T-helper 22 cell (primary cell): ENCODE measurements around the gene RNPEP.
"Not testable (repeated sequence)": the region's sequence is repeated elsewhere in the genome, so short reads cannot be mapped to it uniquely, and the experiment has no call there.

Experiments used
- DNase-seq: peaks from one replicate; pipeline ENCODE4 v3.0.0-alpha.2; 2020; ENCODE audit warnings: low read depth

The RNPEP gene

DNA sequence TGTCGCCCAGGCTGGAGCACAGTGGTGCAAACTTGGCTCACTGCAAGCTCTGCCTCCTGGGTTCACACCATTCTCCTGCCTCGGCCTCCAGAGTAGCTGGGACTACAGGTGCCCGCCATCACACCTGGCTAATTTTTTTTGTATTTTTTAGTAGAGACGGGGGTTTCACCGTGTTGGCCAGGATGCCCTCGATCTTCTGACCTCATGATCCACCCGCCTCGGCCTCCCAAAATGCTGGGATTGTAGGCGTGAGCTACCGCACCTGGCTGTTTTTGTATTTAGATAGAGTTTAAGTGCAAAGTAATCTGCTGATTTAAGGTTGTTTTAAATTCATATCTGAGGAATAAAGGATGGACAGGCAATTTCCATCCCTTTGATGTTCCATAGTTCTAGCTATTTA is 20.1 kb upstream of the RNPEP start:
- DNase-seq, result not testable (repeated sequence)

DNA sequence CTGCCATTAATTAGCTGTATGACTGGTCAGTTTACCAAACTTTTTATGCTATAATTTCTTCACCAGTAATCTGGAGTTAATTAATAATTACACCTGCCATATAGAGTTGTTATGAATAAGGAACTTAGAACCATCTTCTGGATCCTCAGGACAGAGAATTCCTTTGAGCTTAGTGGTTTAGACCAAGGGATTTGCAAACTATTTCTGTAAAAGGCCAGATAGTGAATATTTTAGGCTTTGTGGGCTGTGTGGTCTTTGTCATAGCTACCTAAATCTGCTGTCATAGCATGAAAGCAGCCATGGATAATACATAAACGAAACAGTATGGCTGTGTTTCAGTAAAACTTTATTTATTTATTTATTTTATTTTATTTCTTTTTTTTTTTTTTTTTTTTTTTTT is 18.2 kb upstream of the RNPEP start:
- DNase-seq, result no peak

DNA sequence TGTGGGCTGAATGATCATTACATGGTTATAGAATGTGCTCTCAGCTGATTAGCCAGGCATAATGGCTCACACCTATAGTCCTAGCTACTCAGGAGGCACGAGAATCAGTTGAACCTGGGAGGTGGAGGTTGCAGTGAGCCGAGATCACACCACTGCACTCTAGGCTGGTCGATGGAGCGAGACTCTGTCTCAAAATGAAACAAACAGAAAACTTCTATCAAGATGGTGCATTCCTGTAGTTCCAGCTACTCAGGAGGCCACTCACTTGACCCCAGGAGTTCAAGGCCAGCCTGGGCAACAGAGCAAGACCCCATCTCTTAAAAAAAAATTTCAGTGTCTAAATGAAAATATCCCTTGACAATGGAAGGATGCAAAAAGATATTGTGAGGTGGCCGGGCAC is 16.3 kb upstream of the RNPEP start:
- DNase-seq, result no peak

DNA sequence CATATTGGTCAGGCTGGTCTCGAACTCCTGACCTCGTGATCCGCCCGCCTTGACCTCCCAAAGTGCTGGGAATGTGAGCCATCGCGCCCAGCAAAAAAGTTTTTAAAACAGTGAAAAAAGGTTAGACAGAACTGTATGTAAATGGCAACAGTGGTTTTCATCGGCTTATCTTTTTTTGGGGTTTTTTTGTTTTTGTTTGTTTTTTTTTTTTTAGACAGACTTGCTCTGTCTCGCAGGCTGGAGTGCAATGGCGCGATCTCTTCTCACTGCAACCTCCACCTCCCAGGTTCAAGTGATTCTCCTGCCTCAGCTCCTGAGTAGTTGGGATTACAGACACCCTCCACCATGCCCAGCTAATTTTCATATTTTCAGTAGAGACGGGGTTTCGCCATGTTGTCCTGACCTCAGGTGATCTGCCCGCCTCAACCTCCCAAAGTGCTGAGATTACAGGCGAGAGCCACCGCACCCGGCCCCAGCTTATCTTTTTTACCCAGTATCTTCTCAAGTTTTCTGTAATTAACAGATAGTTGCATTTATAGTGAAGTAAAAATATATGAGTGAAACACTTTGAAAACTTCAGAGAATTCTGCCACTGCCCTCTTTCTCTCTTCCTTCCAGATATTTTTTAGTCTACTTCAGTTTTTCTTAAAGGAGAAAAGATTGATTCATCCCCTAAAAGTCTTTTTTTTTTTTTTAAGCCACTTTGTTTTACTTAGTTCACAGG is 14.1 kb upstream of the RNPEP start:
- DNase-seq, result no peak

DNA sequence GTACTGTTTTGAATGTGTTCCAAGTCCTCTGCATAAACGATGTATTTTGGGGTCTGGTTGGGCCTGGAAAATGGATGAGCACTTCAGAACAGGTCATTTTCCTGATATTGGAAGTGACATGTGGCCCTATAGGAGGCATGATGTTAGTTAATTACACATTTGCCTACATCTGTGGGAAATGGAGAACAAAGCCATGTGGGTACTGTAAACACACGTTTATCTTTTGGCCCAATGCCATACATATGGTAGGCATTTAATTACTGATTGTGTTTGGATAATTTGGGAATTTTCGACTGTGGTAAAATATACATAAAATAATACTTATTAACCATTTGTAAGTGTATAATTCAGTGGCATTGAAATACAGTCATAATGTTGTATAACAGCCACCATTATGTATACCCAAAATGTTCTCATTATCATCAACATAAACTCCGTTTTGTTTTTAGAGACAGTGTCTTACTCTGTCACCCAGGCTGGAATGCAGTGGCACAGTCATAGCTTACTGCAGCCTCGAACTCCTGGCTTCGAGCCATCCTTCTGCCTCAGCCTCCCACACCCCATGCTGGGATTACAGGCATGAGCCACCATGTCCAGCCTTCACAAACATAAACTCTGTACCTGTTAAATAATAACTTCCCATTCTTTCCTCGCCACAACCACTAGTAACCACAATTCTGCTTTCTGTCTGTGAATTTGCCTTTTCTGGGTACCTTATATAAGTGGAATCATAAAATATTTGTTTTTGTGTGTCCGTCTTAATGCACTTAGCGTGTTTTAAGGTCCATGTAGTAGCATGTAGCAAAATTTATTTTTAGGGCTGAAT is 11.9 kb upstream of the RNPEP start:
- no peak for DNase-seq

DNA sequence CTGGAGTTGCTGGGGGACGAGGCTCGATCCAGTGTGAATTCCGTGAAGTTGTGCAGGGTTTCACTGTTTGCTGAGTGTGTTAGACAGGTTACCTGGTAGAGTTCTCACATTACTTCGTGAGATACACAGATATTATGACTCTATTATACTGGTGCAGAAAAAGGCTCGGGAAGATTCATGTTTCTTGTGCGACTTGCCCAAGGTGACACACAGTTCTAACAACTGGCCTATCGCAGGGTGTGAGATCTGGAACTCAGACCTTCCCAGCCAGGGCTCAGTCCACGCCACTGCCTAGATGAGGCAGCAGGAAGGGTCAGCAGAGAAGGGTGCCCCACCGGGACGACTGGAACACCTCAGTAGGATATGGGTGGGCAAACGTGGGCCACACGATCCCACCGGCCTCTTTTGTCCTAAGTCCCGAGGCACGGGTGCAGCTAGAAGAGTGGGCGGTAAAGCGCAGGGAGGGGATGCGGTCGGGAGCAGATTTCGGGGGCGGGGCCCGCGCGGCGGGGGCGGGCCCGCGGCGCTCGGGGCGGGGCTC is 296 bp upstream of the RNPEP start:
- peak; percentile 30 for DNase-seq

DNA sequence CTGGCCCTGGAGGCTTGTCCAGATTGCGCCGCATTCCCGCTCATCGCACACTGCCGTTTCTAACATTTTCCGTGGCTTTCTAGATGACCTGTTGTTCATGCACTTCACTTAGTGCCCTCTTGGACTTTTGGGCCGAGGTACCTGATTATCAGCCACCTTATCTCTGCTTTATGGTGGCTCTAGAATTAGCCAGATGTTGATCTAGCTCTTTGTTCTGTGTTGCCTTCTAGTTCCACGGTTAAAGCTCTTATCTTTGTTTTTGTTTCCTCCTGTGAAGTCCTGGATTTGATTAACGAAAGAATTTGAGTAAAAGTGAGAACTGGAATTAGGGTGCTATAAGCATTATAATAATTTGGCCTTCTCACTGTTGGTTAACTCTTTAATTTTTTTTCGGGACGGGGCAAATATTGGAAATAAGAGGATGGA is 945 bp downstream of the RNPEP start:
- no peak for DNase-seq

DNA sequence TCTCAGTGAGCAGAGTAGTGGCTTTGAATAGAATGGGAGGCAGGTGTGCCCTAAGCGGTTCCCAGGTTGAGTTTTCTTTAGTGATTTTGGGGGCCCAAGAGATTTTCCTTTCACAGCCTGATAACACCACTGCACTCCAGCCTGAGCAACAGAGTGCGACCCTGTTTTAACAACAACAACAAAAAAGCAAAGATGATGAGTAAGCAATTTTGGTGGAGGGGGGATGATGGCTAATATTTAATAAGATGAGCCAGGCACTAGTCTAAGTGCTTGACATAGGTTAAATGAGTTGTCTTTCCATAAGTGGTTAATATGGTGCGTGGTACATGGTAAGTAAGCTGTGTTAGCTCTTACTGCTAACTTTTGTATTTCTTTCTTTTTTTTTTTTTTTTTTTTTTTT is 2.0 kb downstream of the RNPEP start:
- no peak for DNase-seq

DNA sequence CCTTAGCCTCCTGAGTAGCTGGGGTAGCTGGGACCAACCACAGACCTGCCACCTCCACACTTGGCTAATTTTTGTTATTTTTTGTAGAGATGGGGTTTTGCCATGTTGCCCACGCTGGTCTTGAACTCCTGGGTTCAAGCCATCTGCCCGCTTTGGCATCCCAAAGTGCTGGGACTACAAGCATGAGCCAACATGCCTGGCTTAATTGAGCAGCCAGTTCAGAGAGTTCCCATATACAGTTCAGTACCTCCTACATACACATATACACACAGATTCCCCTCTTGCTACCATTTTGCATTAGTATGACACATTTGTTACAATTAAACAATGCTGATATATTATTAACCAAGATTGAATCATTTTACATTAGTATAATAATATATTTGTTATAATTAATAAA is 2.9 kb downstream of the RNPEP start:
- no peak for DNase-seq

DNA sequence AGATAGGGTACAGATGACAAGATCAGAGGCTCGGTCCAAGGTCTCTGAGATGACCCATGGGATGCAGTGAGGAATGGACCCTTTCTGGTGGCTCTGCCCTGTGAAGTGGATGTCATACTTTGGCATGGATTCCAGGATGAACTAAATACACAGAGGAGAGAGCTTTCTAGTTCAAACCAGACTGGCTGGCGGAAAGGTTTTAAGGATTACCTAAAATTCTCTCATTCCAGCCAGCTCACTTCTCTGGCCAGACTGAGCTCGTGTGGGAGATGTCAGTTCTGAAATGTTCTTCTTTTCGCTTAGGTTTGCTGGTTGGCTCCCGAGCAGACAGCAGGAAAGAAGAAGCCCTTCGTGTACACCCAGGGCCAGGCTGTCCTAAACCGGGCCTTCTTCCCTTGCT is 6.2 kb downstream of the RNPEP start:
- DNase-seq, result no peak

DNA sequence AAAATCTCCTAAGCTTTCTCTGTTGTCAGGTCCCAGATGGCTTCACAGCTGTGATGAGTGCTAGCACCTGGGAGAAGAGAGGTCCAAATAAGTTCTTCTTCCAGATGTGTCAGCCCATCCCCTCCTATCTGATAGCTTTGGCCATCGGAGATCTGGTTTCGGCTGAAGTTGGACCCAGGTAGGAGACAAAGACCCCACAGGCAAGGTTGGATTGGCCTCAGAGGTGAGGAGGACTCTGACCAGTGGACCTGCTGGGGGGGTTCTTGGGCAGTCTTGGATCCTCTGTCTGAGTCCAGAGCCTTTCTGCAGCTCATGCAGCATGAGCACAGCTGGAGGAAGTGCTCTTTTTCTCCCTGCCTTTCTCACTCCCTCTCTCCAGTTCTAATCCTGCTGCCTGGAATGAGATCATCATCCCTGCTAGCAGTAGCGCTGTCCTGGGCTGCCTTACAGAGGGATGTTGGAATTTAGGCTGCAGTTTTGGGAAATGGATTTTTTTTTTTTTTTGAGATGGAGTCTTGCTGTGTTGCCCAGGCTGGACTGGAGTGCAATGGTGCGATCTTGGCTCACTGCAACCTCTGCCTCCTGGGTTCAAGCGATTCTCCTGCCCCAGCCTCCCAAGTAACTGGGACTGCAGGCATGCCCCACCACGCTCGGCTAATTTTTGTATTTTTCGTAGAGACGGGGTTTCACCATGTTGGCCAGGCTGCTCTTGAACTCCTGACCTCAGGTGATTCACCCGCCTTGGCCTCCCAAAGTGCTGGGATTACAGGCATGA is 7.1 kb downstream of the RNPEP start:
- no peak for DNase-seq

DNA sequence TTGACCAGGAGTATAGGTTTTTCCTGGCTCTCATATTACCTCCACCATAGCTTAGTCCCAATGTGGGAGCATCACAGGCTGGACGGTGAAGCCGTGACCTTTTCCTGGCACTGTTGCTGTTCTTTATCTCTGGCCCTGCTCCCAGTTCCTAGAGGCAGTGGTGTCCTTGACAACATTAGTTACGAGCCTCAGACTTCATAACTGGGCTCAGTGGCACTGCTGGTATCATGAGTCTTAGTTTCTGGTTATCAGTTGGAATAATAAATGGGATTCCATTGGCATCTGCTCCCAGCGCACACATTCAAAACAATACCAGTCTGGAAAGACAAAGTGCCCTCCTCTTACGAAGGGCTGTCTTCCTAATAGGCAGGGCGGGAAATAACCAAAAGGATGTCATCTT is 8.0 kb downstream of the RNPEP start:
- no peak for DNase-seq

DNA sequence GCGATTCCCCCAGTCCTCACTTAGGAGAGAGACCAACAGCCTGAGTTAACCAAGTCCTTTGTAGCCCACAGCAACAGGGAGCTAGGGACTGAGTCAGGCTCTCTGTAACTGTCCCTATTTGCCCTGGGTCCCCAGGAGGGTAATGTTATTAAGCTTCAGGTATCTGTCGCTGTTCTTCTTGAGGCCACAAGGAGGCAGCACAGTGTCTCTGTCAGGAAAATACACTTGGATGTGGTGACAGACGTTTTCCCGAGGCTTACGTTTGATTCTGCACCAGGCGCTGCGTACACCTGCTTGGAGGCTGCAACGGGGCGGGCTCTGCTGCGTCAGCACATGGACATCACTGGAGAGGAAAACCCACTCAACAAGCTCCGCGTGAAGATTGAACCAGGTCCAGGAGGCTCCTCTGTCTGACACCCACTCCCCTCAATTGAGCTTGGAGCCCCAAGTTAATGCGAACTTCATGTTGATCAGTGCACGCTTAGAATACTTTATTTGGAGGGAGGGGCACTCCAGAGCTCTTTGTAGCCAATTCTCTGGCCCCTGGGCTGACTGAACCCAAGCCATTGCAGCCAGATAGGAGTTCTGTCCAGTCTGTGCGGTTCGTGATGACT is 17.3 kb downstream of the RNPEP start:
- DNase-seq, result no peak

DNA sequence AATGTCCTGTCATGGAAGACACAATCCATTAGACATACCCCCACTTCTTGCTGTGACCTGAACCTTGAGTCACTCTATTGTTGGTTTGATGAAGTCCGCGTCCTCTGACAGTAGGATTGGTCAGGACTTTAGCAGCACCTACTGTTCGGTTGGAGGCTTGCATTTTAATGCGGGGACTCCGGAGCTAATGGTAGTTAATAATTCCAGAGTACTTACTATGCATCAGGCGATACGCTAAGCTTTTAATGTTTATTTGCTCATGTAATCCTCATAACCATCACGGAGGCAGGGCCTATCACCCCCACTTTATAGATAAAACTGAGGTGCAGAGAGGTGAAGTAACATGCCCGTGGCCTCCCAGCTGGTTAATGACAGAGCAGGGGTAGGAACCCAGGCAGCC is 20.1 kb downstream of the RNPEP start:
- no peak for DNase-seq

DNA sequence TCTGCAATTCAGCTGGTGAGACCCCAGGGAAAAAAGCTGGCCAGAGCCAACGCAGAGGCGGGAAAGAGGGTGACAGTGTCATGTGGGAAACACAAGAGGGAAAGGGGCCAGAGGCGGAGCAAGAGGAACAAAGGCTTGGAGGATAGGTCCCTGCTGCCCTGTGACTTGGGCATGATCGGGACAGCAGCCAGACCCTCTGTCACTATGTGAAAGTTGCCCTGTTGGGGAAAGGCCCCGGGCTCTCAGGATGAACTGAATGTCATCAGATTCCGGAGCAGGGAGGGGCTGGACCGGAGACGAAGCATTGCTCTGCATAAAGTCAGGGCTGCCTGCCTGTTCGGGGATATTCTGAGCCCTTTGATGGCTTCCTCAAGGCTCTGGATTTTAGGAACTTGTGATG is 22.3 kb downstream of the RNPEP start:
- DNase-seq, result no peak

DNA sequence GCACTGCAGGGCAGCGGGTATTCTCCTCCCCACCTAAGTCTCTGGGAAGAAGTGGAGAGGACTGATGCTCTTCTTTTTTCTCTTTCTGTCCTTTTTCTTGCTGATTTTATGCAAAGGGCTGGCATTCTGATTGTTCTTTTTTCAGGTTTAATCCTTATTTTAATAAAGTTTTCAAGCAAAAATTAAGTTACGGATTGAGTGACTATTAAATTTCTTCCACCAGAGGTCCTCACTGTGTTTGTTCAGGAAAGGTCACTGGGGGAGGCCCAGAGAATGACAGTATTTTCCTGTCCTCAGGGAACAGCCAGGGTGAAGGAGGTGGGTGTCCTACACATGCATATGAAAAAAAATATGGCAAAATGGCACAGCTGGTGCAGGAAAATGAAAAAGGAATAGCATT is 23.5 kb downstream of the RNPEP start:
- DNase-seq, result no peak

DNA sequence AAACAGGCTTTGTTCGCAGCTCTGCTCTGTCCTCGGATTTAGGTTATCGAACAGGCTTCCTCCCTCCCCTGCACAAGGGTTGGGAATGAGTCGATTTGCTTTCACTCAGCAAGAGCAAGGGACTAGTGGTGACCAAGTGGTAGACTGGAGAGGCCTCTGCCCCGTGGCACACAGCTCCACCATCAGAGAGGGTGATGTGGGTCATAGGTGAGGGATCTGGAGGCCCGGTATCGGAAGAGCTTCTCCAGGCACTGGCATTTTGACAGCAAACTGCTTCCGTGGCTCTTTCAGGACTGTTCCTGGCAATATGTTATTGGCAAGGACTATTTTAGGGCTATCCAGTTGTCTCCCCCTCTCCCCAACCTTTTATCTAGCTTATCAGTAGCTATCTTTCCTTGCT is 24.9 kb downstream of the RNPEP start:
- no peak for DNase-seq

DNA sequence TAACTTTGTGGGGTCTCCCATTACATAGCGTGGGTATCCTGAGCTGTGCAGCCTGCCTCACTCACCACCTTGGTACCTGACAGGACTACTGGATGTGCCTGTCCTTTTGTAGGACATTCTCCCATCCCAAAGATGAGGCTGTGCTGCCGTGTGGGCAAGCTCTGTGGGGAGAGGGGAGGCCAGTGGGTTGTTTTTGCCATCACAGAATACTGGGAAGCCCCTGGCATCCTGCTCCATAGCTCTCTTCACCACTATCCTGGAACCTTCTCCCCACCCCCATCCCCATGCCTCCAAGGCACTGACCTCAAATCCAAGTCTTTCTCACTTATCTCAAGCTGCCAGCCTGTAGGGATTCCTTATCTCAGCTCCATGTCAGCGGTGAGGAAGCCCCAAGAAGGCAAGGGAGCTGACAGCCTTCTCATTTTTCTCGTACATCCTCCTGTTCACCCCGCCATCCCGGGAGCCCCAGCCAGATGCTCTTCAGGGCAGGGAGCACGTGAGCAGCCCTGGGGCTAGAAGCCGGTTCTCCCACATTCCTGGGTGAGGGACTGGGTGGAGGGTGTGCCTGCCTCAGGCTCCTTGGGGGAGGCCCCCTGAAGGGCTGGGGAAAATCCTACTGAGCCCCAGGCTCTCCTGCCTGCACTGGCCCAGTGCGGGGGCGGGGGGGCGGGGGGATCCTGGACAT is 25.5 kb downstream of the RNPEP start:
- DNase-seq, result no peak

DNA sequence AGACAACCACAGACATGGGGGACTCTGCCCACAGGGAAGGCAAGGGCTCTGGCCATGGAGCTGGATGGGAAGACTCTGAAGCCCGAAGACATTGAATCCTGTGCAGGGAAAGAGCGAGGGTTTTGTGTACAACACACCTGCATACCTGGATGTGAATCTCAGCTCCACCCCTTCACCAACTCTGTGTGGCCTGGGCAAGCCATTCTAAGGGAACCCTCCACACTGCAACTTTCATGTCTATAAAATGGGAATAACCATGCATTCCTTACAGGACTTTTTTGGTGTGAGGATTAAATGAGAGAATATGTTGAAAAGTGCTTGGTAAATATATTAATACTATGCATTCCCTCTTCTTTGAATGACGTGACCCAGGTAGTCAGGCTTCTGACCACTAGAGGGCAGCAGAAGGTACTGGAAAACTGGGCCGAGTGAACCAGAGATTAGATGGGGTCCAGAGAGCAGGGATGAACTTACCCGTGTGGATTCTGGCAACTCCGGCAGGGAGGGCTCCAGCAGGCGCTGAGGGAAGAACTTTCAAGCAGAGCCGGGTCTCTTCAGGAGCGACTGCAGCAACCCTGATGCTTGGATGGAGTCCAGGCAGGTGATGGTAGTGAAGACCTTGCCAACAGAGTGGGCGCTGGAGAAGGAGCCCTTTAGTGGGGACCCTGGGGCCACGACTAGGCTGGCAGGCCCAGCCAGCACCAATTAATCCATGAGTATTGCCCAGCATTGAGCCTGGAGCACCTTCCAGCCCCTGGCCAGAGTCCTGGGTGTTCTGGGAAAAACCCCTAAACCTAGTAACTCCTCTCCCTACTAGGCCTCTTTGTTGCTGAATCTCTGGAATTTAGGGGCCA is 27.1 kb downstream of the RNPEP start:
- no peak for DNase-seq

DNA sequence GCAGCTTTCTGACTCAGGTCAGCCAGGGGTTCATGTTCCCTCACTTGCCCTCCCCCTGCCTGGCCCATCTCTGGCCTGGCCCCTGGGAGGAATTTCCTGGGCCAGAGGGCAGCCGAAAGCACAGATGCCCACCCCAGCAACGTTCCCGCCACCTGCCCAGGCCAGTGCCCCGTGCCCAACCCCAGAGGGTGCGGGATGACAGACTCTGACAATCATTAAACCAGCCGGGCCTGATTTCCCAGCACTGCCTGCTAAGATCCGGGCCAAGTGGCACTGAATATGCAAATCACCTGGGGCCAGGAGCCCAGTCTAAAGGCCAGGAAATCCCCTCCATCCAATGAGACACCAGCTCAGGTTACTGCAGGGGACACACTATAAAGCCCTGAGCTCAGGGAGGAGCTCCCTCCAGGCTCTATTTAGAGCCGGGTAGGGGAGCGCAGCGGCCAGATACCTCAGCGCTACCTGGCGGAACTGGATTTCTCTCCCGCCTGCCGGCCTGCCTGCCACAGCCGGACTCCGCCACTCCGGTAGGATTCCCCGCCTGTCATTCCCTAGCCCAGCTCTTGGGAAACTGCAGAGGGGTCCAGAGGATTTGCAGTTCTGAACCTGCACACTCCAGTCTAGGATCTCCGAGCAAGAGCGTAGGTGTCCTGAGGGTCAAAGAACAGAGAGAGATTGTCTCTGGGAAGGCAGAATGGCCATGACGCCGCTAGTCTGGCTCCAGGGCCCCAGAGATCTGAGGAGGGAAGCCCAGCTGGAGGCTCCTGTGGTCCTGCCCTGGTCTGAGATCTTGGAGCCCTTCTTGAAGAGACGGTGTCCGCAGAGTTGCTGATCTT is 27.9 kb downstream of the RNPEP start, which contains the start of gene ELF3:
Gene ELF3 (plus strand): TSS at position 408 of the 836 bp plus-strand sequence. CDS start 550 bp downstream, outside the sequence.
- DNase-seq, result no peak
